Measurements from ENCODE around the gene ARSG. TPM values are rescaled to one million over a fixed set of nuclear protein-coding genes. Genes with fewer than 3 reads are reported as not detected.

Gene ARSG
- total and polyA plus RNA-seq, 2 of the 13 experiments (the other 11 are each of a cell fraction or from before 2014, with no cell fraction given): 3.7 to 15.2 TPM

GRCh38 chr17:68325961-68326360 lies 34.7 kb downstream of the ARSG start:
- Histone ChIP-seq H4K20me1 (ENCODE audit: insufficient read depth, low read length) (no peaks in the 10 kb centered on the region), H3K9ac (ENCODE audit: insufficient read depth, low read depth, low read length) (no peak overlapping the region), H3K4me2 (ENCODE audit: low read depth, low read length) (no peak overlapping the region), H2AFZ (ENCODE audit: low read length) (no peak overlapping the region), H3K79me2 (ENCODE audit: insufficient read depth, low read length) (no peaks in the 10 kb centered on the region), H3K36me3 (replicated peaks in 1 of 2; ENCODE audit: control insufficient read depth in 1 of 2, insufficient read depth in 2 of 2, low read length in 2 of 2) (no peaks in the 10 kb centered on the region), H3K9me3 (ENCODE audit: low read length) (no peaks in the 10 kb centered on the region), H3K4me1 (ENCODE audit: insufficient read depth, low read length) (peaks cover 15% of the 10 kb centered on the region), H3K27ac (ENCODE audit: extremely low read length, insufficient read depth, low read length) (no peak overlapping the region), H3K4me3 (replicated peaks in 1 of 3; ENCODE audit: insufficient read depth in 1 of 3, low read depth in 2 of 3, low read length in 3 of 3) (no peak overlapping the region), H3K27me3 (ENCODE audit: control insufficient read depth in 1 of 2, insufficient read depth in 2 of 2, low read length in 2 of 2) (no peaks in the 10 kb centered on the region)
- TF ChIP-seq ZNF136 (CRISPR knock-in tag; IDR thresholded peaks at IDR 0.05; ENCODE audit: low read depth) (no peak), ZFYVE20 (CRISPR knock-in tag; IDR thresholded peaks at IDR 0.05; ENCODE audit: borderline replicate concordance, low read depth) (no peak), HMGXB4 (CRISPR knock-in tag; IDR thresholded peaks at IDR 0.05; ENCODE audit: borderline replicate concordance in 1 of 2, low read depth in 1 of 2) (no peak), ZBTB34 (CRISPR knock-in tag; IDR thresholded peaks at IDR 0.05) (no peak), TOE1 (CRISPR knock-in tag; IDR thresholded peaks at IDR 0.05) (no peak), MYNN (CRISPR knock-in tag; IDR thresholded peaks at IDR 0.05; ENCODE audit: low read depth) (no peak), SYNCRIP (IDR thresholded peaks at IDR 0.05; ENCODE audit: insufficient read depth, low read depth, low read length) (no peak), MIXL1 (CRISPR knock-in tag; IDR thresholded peaks at IDR 0.05) (no peak), ZNF563 (CRISPR knock-in tag; IDR thresholded peaks at IDR 0.05) (no peak)
- TF ChIP-seq, protein P1, sequence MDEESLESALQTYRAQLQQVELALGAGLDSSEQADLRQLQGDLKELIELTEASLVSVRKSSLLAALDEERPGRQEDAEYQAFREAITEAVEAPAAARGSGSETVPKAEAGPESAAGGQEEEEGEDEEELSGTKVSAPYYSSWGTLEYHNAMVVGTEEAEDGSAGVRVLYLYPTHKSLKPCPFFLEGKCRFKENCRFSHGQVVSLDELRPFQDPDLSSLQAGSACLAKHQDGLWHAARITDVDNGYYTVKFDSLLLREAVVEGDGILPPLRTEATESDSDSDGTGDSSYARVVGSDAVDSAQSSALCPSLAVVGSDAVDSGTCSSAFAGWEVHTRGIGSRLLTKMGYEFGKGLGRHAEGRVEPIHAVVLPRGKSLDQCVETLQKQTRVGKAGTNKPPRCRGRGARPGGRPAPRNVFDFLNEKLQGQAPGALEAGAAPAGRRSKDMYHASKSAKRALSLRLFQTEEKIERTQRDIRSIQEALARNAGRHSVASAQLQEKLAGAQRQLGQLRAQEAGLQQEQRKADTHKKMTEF (CRISPR knock-in tag; IDR thresholded peaks at IDR 0.05): no peak
- TF ChIP-seq, protein P2, sequence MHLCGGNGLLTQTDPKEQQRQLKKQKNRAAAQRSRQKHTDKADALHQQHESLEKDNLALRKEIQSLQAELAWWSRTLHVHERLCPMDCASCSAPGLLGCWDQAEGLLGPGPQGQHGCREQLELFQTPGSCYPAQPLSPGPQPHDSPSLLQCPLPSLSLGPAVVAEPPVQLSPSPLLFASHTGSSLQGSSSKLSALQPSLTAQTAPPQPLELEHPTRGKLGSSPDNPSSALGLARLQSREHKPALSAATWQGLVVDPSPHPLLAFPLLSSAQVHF (CRISPR knock-in tag; IDR thresholded peaks at IDR 0.05): no peak
- BruUV-seq (replicated peaks): no TSS peak
- FAIRE-seq: no peak
- CTCF ChIA-PET (ENCODE audit: low intra/inter-chr PET ratio, low total read pairs): no interaction called here
- in situ Hi-C loops (cut with HindIII; ENCODE audit: extremely low pct_ligation_motif_present, low pct_unique_long_range_greater_than_20kb) (no loop called here), intact Hi-C loops (cut with micrococcal nuclease; ENCODE audit: unreplicated experiment) (no loop called here)
- DNase-seq (ENCODE audit: low spot score): no peak
- POLR2A ChIA-PET: no interaction called here
- 92% methylated on average over 5 of the region's 5 CpGs for WGBS (ENCODE audit: low lambda C conversion rate)
- ATAC-seq: no peak
